ENCODE data around the gene PROZ.

Gene PROZ

GRCh38 chr13:113220141-113220598 lies 61.7 kb downstream of the PROZ start:
- TF ChIP-seq, protein P1, sequence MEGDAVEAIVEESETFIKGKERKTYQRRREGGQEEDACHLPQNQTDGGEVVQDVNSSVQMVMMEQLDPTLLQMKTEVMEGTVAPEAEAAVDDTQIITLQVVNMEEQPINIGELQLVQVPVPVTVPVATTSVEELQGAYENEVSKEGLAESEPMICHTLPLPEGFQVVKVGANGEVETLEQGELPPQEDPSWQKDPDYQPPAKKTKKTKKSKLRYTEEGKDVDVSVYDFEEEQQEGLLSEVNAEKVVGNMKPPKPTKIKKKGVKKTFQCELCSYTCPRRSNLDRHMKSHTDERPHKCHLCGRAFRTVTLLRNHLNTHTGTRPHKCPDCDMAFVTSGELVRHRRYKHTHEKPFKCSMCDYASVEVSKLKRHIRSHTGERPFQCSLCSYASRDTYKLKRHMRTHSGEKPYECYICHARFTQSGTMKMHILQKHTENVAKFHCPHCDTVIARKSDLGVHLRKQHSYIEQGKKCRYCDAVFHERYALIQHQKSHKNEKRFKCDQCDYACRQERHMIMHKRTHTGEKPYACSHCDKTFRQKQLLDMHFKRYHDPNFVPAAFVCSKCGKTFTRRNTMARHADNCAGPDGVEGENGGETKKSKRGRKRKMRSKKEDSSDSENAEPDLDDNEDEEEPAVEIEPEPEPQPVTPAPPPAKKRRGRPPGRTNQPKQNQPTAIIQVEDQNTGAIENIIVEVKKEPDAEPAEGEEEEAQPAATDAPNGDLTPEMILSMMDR (IDR thresholded peaks at IDR 0.05; ENCODE audit: extremely low read depth, insufficient read depth, missing control alignments) = no peak
- in situ Hi-C loops (cut with MboI; ENCODE audit: low pct_unique_long_range_greater_than_20kb, low sequenced_read_pairs, unreplicated experiment) = no loop called here
- DNase-seq (ENCODE audit: low spot score) = no peak

DNA sequence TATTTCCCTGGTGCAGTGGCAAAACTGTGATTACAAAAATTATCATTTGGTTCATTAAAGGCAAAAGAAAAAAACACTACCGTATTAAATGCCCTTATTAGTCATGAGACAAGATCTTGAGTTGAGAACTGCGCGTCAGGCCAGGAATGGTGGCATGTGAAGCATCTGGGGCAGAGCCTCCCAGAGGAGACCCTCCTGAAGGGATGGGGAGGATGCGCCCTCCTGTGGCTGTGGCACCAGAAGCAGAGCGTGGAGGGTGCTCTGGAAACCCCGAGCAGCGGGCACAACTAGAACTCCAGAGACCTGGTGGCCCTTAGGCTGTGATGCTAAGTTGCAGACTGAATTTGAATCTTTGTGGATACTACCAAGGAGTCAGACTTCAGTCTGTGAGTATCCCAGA lies 62.4 kb downstream of the PROZ start:
- TF ChIP-seq, protein P1 (IDR thresholded peaks at IDR 0.05; ENCODE audit: extremely low read depth, insufficient read depth, missing control alignments) = no peak
- no peak for DNase-seq (ENCODE audit: low spot score)
- in situ Hi-C loops (cut with MboI; ENCODE audit: low pct_unique_long_range_greater_than_20kb, low sequenced_read_pairs, unreplicated experiment) = no loop called here
